HEK293 (cell line): ENCODE measurements around the gene APOBEC3H.

Source experiments
- PBX3 ChIP-seq: sonication (generic); formaldehyde crosslinking; IDR thresholded peaks from 2 replicates; pipeline ENCODE4 v1.8.1; 2022; ENCODE audit warnings: mild to moderate bottlenecking, moderate library complexity, missing genetic modification reagents
- REPIN1 ChIP-seq: fragments of 450-650 bp; formaldehyde crosslinking; IDR thresholded peaks from 2 replicates; pipeline ENCODE4 v1.5.1; 2017; ENCODE audit warnings: missing biosample characterization, missing genetic modification characterization, low read depth
- SCRT1 ChIP-seq: fragments of 450-650 bp; formaldehyde crosslinking; IDR thresholded peaks from 2 replicates; pipeline ENCODE4 v1.5.1; 2016; ENCODE audit warnings: missing biosample characterization, missing genetic modification characterization, borderline replicate concordance
- ZBTB44 ChIP-seq: fragments of 450-650 bp; IDR thresholded peaks from 2 replicates; pipeline ENCODE4 v1.5.1; 2018; ENCODE audit warnings: missing biosample characterization, mild to moderate bottlenecking, missing genetic modification characterization
- ZNF274 ChIP-seq, 2 experiments: fragments of 200-500 bp in 1 of 2; fragments of 450-650 bp in 1 of 2; sonication (Bioruptor generic) in 1 of 2; formaldehyde crosslinking in 1 of 2; IDR thresholded peaks; 2 replicates each; pipeline versions ENCODE4 v1.5.1 to v1.6.1; 2014 to 2016; ENCODE audit warnings: borderline replicate concordance in 1 of 2, inconsistent platforms in 1 of 2, low read length in 1 of 2, missing biosample characterization in 1 of 2, missing genetic modification characterization in 1 of 2
- ZNF629 ChIP-seq: fragments of 450-650 bp; formaldehyde crosslinking; IDR thresholded peaks from 2 replicates; pipeline ENCODE4 v1.5.1; 2017; ENCODE audit warnings: missing biosample characterization, missing genetic modification characterization
- ZNF76 ChIP-seq: fragments of 450-650 bp; formaldehyde crosslinking; IDR thresholded peaks from 2 replicates; pipeline ENCODE4; 2016; ENCODE audit warnings: low read depth, missing biosample characterization, missing genetic modification characterization, borderline replicate concordance
- TF ChIP-seq, protein P1 (sequence below): fragments of 450-650 bp; formaldehyde crosslinking; IDR thresholded peaks from 2 replicates; pipeline ENCODE4 v1.5.1; 2016; ENCODE audit warnings: missing biosample characterization, missing genetic modification characterization, low read depth
- TF ChIP-seq, protein P2 (sequence below): fragments of 450-650 bp; formaldehyde crosslinking; optimal IDR thresholded peaks from 2 replicates; pipeline ENCODE3; 2016; ENCODE audit warnings: missing biosample characterization, mild to moderate bottlenecking, missing genetic modification characterization
- TF ChIP-seq, protein P3 (sequence below): fragments of 450-650 bp; formaldehyde crosslinking; IDR thresholded peaks from 2 replicates; pipeline ENCODE4 v1.5.1; 2016; ENCODE audit warnings: missing biosample characterization, missing genetic modification characterization

- TF ChIP-seq PBX3 (CRISPR knock-in tag) (no peak), ZNF76 (tag by site-specific recombination) (no peak), ZNF629 (tag by site-specific recombination) (no peak), REPIN1 (tag by site-specific recombination) (no peak), ZBTB44 (tag by site-specific recombination) (no peak), ZNF274 (IDR thresholded peaks at IDR 0.05; ENCODE audit: low read length) (no peak), ZNF274 (tag by site-specific recombination; IDR thresholded peaks at IDR 0.05; ENCODE audit: borderline replicate concordance) (no peak), SCRT1 (tag by site-specific recombination) (no peak)
- TF ChIP-seq, protein P1, sequence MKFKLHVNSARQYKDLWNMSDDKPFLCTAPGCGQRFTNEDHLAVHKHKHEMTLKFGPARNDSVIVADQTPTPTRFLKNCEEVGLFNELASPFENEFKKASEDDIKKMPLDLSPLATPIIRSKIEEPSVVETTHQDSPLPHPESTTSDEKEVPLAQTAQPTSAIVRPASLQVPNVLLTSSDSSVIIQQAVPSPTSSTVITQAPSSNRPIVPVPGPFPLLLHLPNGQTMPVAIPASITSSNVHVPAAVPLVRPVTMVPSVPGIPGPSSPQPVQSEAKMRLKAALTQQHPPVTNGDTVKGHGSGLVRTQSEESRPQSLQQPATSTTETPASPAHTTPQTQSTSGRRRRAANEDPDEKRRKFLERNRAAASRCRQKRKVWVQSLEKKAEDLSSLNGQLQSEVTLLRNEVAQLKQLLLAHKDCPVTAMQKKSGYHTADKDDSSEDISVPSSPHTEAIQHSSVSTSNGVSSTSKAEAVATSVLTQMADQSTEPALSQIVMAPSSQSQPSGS (tag by site-specific recombination): no peak
- TF ChIP-seq, protein P2, sequence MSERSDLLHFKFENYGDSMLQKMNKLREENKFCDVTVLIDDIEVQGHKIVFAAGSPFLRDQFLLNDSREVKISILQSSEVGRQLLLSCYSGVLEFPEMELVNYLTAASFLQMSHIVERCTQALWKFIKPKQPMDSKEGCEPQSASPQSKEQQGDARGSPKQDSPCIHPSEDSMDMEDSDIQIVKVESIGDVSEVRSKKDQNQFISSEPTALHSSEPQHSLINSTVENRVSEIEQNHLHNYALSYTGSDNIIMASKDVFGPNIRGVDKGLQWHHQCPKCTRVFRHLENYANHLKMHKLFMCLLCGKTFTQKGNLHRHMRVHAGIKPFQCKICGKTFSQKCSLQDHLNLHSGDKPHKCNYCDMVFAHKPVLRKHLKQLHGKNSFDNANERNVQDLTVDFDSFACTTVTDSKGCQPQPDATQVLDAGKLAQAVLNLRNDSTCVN (tag by site-specific recombination): no peak
- TF ChIP-seq, protein P3, sequence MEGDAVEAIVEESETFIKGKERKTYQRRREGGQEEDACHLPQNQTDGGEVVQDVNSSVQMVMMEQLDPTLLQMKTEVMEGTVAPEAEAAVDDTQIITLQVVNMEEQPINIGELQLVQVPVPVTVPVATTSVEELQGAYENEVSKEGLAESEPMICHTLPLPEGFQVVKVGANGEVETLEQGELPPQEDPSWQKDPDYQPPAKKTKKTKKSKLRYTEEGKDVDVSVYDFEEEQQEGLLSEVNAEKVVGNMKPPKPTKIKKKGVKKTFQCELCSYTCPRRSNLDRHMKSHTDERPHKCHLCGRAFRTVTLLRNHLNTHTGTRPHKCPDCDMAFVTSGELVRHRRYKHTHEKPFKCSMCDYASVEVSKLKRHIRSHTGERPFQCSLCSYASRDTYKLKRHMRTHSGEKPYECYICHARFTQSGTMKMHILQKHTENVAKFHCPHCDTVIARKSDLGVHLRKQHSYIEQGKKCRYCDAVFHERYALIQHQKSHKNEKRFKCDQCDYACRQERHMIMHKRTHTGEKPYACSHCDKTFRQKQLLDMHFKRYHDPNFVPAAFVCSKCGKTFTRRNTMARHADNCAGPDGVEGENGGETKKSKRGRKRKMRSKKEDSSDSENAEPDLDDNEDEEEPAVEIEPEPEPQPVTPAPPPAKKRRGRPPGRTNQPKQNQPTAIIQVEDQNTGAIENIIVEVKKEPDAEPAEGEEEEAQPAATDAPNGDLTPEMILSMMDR (tag by site-specific recombination): no peak
Observed at GRCh38 chr22:39130152-39130704, 33.2 kb downstream of the APOBEC3H start.
